Stomach (tissue), 9 donors: Measurements from ENCODE around the gene LCN6. TPM values are rescaled to one million over a fixed set of nuclear protein-coding genes. Genes with fewer than 3 reads are reported as not detected.

ENCODE experiments used
- DNase-seq, 2 donors: peaks; one replicate each; pipeline versions ENCODE4 v3.0.0 to v3.0.0-alpha.2; 2013 to 2019
- H3K27ac ChIP-seq, 5 donors: fragments of 200-600 bp in 4 of 5; sonication (generic) in 4 of 5; one replicate each; pipeline ENCODE4 v1.5.1; 2013 to 2019; ENCODE audit warnings: mild to moderate bottlenecking in 1 of 5, moderate library complexity in 1 of 5
- H3K27me3 ChIP-seq, 3 donors: fragments of 200-600 bp; sonication (generic); one replicate each; pipeline ENCODE4 v1.5.1; 2017 to 2019; ENCODE audit warnings: mixed run types in 1 of 3
- H3K36me3 ChIP-seq, 4 donors: fragments of 200-600 bp; sonication (generic); 1 replicate in 3 of 4; 2 replicates in 1 of 4; pipeline ENCODE4 v1.5.1; 2016 to 2019
- H3K4me1 ChIP-seq, 4 donors: fragments of 200-600 bp; sonication (generic); one replicate each; pipeline ENCODE4 v1.5.1; 2016 to 2019
- H3K4me3 ChIP-seq, 4 donors: fragments of 200-600 bp; sonication (generic) in 3 of 4; one replicate each; pipeline ENCODE4 v1.5.1; 2016 to 2019; ENCODE audit warnings: mild to moderate bottlenecking in 1 of 4
- H3K9me3 ChIP-seq, 4 donors: fragments of 200-600 bp; sonication (generic); one replicate each; pipeline ENCODE4 v1.5.1; 2016 to 2019
- CTCF ChIP-seq, 7 experiments: fragments of 450-650 bp in 4 of 7; fragments of 200-600 bp in 3 of 7; sonication (generic) in 3 of 7; IDR thresholded peaks; one replicate each; pipeline ENCODE4 v1.5.1; 2016 to 2019; ENCODE audit warnings: antibody characterized with exemption in 7 of 7, control low read depth in 2 of 7, mild to moderate bottlenecking in 1 of 7
- EP300 ChIP-seq: sonication (generic); formaldehyde crosslinking; IDR thresholded peaks from one replicate; pipeline ENCODE4 v1.6.1; 2017; ENCODE audit warnings: antibody characterized with exemption
- POLR2A ChIP-seq, 4 donors: fragments of 450-650 bp; IDR thresholded peaks; one replicate each; pipeline ENCODE4 v1.6.1; 2016; ENCODE audit warnings: antibody characterized with exemption in 4 of 4, control low read depth in 2 of 4, mild to moderate bottlenecking in 1 of 4, moderate library complexity in 1 of 4
- POLR2AphosphoS5 ChIP-seq, 3 donors: sonication (generic); formaldehyde crosslinking; IDR thresholded peaks; one replicate each; pipeline ENCODE4 v1.6.1; 2016; ENCODE audit warnings: antibody characterized with exemption in 3 of 3
- WGBS, 5 donors: extraction: QIAGEN DNeasy Blood & Tissue Kit in 3 of 5; methylation state at CpG; one replicate each; pipeline versions ENCODE4 v1.1.5 to v1.1.7; 2013 to 2018; 5-methylcytosine and 5-hydroxymethylcytosine counted together
- intact Hi-C: fragments of 100-400 bp; cut with DNase I; formaldehyde crosslinking; loops from one replicate; pipeline ENCODE4 v1.15.1; 2023; ENCODE audit warnings: low total_unique reads
- polyA plus RNA-seq, 3 donors: library from polyadenylated mRNA; stranded (reverse); fragments of 200-250 nt; gene quantifications; one replicate each; pipeline ENCODE4 v1.2.3, GENCODE V29; 2013
- total RNA-seq, 5 donors: library from RNA; depleted of rRNA; stranded (reverse); fragments of >200 nt; gene quantifications; one replicate each; pipeline versions ENCODE4 v1.1.0 to v1.2.3, GENCODE V29; 2014 to 2016
- donor health status: healthy with polysubstance abuse.
- donor health status: Bipolar disorder and iron deficiency.
- donor health status: healthy.

The LCN6 gene
- total and polyA plus RNA-seq, 8 donors: 7.0 to 31.2 (median 19.2) TPM; not detected in 2

GRCh38 chr9:136735812-136736480, 12.4 kb downstream of the LCN6 start:
- Histone ChIP-seq H3K4me3 (no peak overlapping the region), H3K36me3 (no peaks in the 10 kb centered on the region), H3K9me3 (no peaks in the 10 kb centered on the region), H3K27ac (no peak overlapping the region), H3K4me1 (peaks cover 4 to 5% (median 4%) of the 10 kb centered on the region in 4 donors), H3K27me3 (peaks cover 0 to 16% (median 13%) of the 10 kb centered on the region in 3 donors)
- intact Hi-C loops: no loop called here
- TF ChIP-seq POLR2A (IDR thresholded peaks at IDR 0.05): no peak
- no peak for TF ChIP-seq EP300
- TF ChIP-seq POLR2AphosphoS5 (IDR thresholded peaks at IDR 0.05): no peak
- no peak for TF ChIP-seq CTCF (IDR thresholded peaks at IDR 0.05)
- 78 to 89% (median 87%) methylated on average over 20 to 21 of the region's 21 CpGs for WGBS, 5 donors
- DNase-seq: no peak

- 81 to 91% (median 86%) methylated on average over 11 to 12 of the region's 12 CpGs for WGBS, 5 donors
- DNase-seq: no peak
- no peak for TF ChIP-seq POLR2A (IDR thresholded peaks at IDR 0.05)
- TF ChIP-seq POLR2AphosphoS5 (IDR thresholded peaks at IDR 0.05): no peak
- TF ChIP-seq EP300: no peak
- no peak for TF ChIP-seq CTCF (IDR thresholded peaks at IDR 0.05)
Measured at GRCh38 chr9:136734837-136735496, 13.4 kb downstream of the LCN6 start.

GRCh38 chr9:136733611-136734010, 14.7 kb downstream of the LCN6 start:
- no peaks in the 10 kb centered on the region for H3K36me3 ChIP-seq
- H3K27me3 ChIP-seq: no peaks in the 10 kb centered on the region
- TF ChIP-seq POLR2AphosphoS5 (IDR thresholded peaks at IDR 0.05): no peak
- TF ChIP-seq POLR2A (IDR thresholded peaks at IDR 0.05): no peak
- TF ChIP-seq CTCF (IDR thresholded peaks at IDR 0.05): no peak
- WGBS, 5 donors: 83 to 87% (median 87%) methylated on average over 12 of the region's 12 CpGs
- H3K9me3 ChIP-seq: no peaks in the 10 kb centered on the region
- peaks cover 6 to 9% (median 8%) of the 10 kb centered on the region in 4 donors for H3K4me1 ChIP-seq
- intact Hi-C loops: no loop called here
- DNase-seq: no peak
- H3K27ac ChIP-seq: no peak overlapping the region
- no peak overlapping the region for H3K4me3 ChIP-seq

More at GRCh38 chr9:136734837-136735496, 13.4 kb downstream of the LCN6 start:
- Histone ChIP-seq H3K36me3 (no peaks in the 10 kb centered on the region), H3K27me3 (peaks cover 0 to 6% (median 6%) of the 10 kb centered on the region in 3 donors), H3K27ac (no peak overlapping the region), H3K9me3 (no peaks in the 10 kb centered on the region), H3K4me1 (no peaks in the 10 kb centered on the region), H3K4me3 (no peak overlapping the region)
- intact Hi-C loops: no loop called here

- H3K27me3 ChIP-seq: no peaks in the 10 kb centered on the region
- WGBS, 5 donors: 67 to 69% (median 68%) methylated on average over 13 to 16 of the region's 16 CpGs
- no peak overlapping the region for H3K27ac ChIP-seq
- no peak for DNase-seq
- TF ChIP-seq POLR2A (IDR thresholded peaks at IDR 0.05) (no peak), CTCF (IDR thresholded peaks at IDR 0.05) (no peak), POLR2AphosphoS5 (IDR thresholded peaks at IDR 0.05) (no peak), EP300 (no peak)
- H3K36me3 ChIP-seq: no peaks in the 10 kb centered on the region
- peaks cover 11 to 13% (median 11%) of the 10 kb centered on the region in 4 donors for H3K4me1 ChIP-seq
- no peak overlapping the region for H3K4me3 ChIP-seq
- H3K9me3 ChIP-seq: no peaks in the 10 kb centered on the region
- intact Hi-C loops: no loop called here
Measured at GRCh38 chr9:136732444-136733178, 15.7 kb downstream of the LCN6 start.
